Measurements from ENCODE around the gene SPON1. TPM values are rescaled to one million over a fixed set of nuclear protein-coding genes. Genes with fewer than 3 reads are reported as not detected.

SPON1 gene
- total and polyA plus RNA-seq, 4 donors = 0.72 to 4.9 (median 1.2) TPM

DNA sequence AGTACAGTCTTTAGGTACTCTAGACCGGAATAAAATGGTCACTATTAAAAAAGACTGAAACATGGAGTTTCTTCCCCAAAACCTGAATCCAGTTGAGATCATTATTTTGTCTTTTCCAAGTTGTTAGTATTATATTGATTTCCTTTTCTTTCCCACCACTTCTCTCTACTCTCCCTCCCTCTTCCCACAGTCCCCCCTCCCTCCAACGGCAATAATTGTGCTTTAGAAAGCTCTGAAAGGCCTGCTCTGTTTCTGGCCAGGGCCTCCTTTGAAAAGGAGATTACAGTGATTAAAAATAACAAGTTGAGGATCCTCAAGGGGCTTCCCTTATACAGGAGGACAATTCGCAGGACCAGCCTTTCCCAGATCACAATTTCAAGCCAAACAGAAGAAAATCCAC is 3.5 kb downstream of the SPON1 start:
- WGBS = 76% methylated on average over 3 of the region's 3 CpGs
- no peaks in the 10 kb centered on the region for H3K9me3 ChIP-seq (ENCODE audit: control insufficient read depth in 4 of 4, low read length in 3 of 4)
- H3K9ac ChIP-seq (ENCODE audit: low read depth in 1 of 2, low read length in 2 of 2) = no peak overlapping the region
- peaks cover 0 to 20% (median 15%) of the 10 kb centered on the region in 4 donors for H3K27me3 ChIP-seq (ENCODE audit: control insufficient read depth in 4 of 4, insufficient read depth in 4 of 4, low read length in 3 of 4)
- no peaks in the 10 kb centered on the region for H3K36me3 ChIP-seq (ENCODE audit: control insufficient read depth in 4 of 4, insufficient read depth in 3 of 4, low read depth in 1 of 4, low read length in 3 of 4)
- H3K4me1 ChIP-seq (ENCODE audit: control insufficient read depth in 4 of 4, insufficient read depth in 4 of 4, low read length in 3 of 4) = peaks cover 8 to 33% (median 23%) of the 10 kb centered on the region in 4 donors
- DNase-seq (ENCODE audit: low spot score) = no peak
- no peak overlapping the region for H3K4me3 ChIP-seq (ENCODE audit: low read depth in 1 of 3, low read length in 3 of 3)
- TF ChIP-seq YY1 (IDR thresholded peaks at IDR 0.05) (no peak), JUND (IDR thresholded peaks at IDR 0.05) (no peak)
- no peak overlapping the region for H3K27ac ChIP-seq (ENCODE audit: low read depth in 1 of 2, low read length in 2 of 2)

GRCh38 chr11:13966486-13966885 is 4.0 kb downstream of the SPON1 start:
- Histone ChIP-seq H3K4me1 (ENCODE audit: control insufficient read depth in 4 of 4, insufficient read depth in 4 of 4, low read length in 3 of 4) (peaks cover 8 to 33% (median 23%) of the 10 kb centered on the region in 4 donors), H3K27ac (ENCODE audit: low read depth in 1 of 2, low read length in 2 of 2) (no peak overlapping the region), H3K36me3 (ENCODE audit: control insufficient read depth in 4 of 4, insufficient read depth in 3 of 4, low read depth in 1 of 4, low read length in 3 of 4) (no peaks in the 10 kb centered on the region), H3K9ac (ENCODE audit: low read depth in 1 of 2, low read length in 2 of 2) (no peak overlapping the region), H3K4me3 (ENCODE audit: low read depth in 1 of 3, low read length in 3 of 3) (no peak overlapping the region), H3K9me3 (ENCODE audit: control insufficient read depth in 4 of 4, low read length in 3 of 4) (no peaks in the 10 kb centered on the region), H3K27me3 (ENCODE audit: control insufficient read depth in 4 of 4, insufficient read depth in 4 of 4, low read length in 3 of 4) (peaks cover 0 to 18% (median 15%) of the 10 kb centered on the region in 4 donors)
- WGBS = 95% methylated on average over 1 of the region's 1 CpG
- TF ChIP-seq FOXA1 (IDR thresholded peaks at IDR 0.05) = no peak
- TF ChIP-seq, protein P1, sequence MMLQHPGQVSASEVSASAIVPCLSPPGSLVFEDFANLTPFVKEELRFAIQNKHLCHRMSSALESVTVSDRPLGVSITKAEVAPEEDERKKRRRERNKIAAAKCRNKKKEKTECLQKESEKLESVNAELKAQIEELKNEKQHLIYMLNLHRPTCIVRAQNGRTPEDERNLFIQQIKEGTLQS (IDR thresholded peaks at IDR 0.05) = no peak
- TF ChIP-seq YY1 (IDR thresholded peaks at IDR 0.05) = no peak
- no peak for TF ChIP-seq RXRA (IDR thresholded peaks at IDR 0.05)
- TF ChIP-seq HNF4G (IDR thresholded peaks at IDR 0.05) = no peak
- TF ChIP-seq, protein P2, sequence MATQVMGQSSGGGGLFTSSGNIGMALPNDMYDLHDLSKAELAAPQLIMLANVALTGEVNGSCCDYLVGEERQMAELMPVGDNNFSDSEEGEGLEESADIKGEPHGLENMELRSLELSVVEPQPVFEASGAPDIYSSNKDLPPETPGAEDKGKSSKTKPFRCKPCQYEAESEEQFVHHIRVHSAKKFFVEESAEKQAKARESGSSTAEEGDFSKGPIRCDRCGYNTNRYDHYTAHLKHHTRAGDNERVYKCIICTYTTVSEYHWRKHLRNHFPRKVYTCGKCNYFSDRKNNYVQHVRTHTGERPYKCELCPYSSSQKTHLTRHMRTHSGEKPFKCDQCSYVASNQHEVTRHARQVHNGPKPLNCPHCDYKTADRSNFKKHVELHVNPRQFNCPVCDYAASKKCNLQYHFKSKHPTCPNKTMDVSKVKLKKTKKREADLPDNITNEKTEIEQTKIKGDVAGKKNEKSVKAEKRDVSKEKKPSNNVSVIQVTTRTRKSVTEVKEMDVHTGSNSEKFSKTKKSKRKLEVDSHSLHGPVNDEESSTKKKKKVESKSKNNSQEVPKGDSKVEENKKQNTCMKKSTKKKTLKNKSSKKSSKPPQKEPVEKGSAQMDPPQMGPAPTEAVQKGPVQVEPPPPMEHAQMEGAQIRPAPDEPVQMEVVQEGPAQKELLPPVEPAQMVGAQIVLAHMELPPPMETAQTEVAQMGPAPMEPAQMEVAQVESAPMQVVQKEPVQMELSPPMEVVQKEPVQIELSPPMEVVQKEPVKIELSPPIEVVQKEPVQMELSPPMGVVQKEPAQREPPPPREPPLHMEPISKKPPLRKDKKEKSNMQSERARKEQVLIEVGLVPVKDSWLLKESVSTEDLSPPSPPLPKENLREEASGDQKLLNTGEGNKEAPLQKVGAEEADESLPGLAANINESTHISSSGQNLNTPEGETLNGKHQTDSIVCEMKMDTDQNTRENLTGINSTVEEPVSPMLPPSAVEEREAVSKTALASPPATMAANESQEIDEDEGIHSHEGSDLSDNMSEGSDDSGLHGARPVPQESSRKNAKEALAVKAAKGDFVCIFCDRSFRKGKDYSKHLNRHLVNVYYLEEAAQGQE (IDR thresholded peaks at IDR 0.05) = no peak
- no peak for TF ChIP-seq EGR1 (IDR thresholded peaks at IDR 0.05; ENCODE audit: low read depth in 2 of 2)
- TF ChIP-seq NR2F2 (IDR thresholded peaks at IDR 0.05) = no peak
- no peak for TF ChIP-seq CTCF (IDR thresholded peaks at IDR 0.05; ENCODE audit: low read depth, low read length, missing input control)
- TF ChIP-seq JUND (IDR thresholded peaks at IDR 0.05) = no peak
- TF ChIP-seq, protein P3, sequence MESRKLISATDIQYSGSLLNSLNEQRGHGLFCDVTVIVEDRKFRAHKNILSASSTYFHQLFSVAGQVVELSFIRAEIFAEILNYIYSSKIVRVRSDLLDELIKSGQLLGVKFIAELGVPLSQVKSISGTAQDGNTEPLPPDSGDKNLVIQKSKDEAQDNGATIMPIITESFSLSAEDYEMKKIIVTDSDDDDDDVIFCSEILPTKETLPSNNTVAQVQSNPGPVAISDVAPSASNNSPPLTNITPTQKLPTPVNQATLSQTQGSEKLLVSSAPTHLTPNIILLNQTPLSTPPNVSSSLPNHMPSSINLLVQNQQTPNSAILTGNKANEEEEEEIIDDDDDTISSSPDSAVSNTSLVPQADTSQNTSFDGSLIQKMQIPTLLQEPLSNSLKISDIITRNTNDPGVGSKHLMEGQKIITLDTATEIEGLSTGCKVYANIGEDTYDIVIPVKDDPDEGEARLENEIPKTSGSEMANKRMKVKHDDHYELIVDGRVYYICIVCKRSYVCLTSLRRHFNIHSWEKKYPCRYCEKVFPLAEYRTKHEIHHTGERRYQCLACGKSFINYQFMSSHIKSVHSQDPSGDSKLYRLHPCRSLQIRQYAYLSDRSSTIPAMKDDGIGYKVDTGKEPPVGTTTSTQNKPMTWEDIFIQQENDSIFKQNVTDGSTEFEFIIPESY (IDR thresholded peaks at IDR 0.05) = no peak
- DNase-seq (ENCODE audit: low spot score) = no peak
